Fibroblast of pulmonary artery (primary cell): ENCODE data around the gene DNER.

Experiments used
- DNase-seq: peaks from one replicate; pipeline ENCODE4 v3.0.0-alpha.2; 2010; ENCODE audit warnings: low read depth
- H3K4me3 ChIP-seq: replicated peaks from 2 replicates; pipeline ENCODE4 v1.5.1; 2011; ENCODE audit warnings: low read depth, mild to moderate bottlenecking, control low read depth, low read length, moderate library complexity
- CTCF ChIP-seq: IDR thresholded peaks from 2 replicates; pipeline ENCODE4 v1.5.1; 2011; ENCODE audit warnings: mild to moderate bottlenecking, control low read depth, low read length, inconsistent platforms; ENCODE audit errors: missing control alignments

DNER gene

GRCh38 chr2:229405796-229406195 is 308.6 kb downstream of the DNER start:
- no peak for TF ChIP-seq CTCF
- H3K4me3 ChIP-seq = no peak overlapping the region
- DNase-seq = no peak

- no peak overlapping the region for H3K4me3 ChIP-seq
- no peak for DNase-seq
- no peak for TF ChIP-seq CTCF
Observed at GRCh38 chr2:229403296-229403695, 311.1 kb downstream of the DNER start.

DNA sequence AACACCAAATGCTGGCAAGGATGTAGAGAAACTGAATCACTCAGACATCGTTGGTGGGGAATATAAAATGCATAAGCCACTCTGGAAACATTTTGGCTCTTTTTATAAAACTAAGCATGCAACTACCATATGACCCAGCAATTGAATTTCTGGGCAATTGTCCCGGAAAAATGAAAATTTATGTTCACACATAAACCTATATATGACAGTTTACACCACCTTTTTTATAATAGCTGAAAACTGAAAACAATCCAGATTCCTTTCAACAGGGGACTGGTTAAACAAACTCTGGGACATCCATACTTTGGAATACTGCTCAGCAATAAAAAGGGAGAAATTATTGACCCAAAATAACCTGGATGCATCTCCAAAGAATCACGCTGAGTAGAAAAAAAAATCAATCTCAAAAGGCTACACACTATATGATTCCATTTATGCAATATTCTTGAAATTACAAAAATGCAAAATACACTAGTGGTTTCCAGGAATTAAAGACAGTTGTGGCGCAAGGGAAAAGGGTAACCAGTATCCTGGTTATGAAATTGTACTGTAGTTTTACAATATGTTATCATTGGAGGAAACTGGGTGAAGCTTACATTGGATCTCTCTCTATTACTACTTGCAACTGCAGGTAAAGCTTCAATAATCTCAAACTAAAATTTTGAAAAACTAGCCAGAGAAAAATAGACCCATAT is 313.0 kb downstream of the DNER start:
- H3K4me3 ChIP-seq = no peak overlapping the region
- no peak for TF ChIP-seq CTCF
- no peak for DNase-seq

DNA sequence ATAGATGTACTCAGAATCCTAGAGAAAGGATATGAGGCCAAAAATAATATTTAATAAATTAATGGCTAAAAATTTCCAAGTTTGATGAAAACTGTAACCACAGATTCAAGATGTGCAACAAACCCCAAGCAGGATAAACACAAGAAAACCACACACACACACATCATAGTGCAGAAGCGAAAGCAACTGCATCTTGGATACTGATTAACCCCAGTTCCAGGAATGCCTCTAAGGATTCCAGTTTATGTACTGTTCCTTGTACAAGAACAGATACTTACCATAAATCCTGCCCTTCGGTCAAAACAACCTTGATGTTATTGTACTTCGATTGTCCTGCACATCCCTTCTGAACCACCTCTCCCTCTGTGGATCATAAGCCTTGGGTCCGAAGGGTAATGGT is 320.4 kb downstream of the DNER start:
- no peak overlapping the region for H3K4me3 ChIP-seq
- DNase-seq = no peak
- no peak for TF ChIP-seq CTCF

- peak; percentile 87 for DNase-seq
- TF ChIP-seq CTCF = no peak
- H3K4me3 ChIP-seq = no peak overlapping the region
Observed at GRCh38 chr2:229392196-229392595, 322.2 kb downstream of the DNER start.

DNA sequence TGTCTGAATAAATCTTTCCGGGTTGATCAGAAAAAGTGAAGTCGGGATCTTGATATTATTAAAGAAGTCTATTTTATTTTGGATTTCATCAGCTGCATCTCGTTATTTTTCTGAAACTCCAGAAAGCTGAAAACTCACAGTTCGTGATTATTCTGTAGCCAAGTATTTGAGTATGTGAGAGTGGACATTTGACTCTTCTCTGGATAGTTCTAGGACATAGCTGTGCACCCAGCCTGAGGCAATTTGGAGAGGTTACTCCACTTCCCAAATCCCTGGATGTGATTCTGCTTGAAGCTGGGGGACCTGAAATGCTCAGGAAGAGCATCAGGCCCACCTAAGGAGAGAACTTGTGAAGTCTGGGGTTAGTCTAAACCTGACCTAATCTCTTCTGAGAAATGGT is 325.6 kb downstream of the DNER start:
- no peak for TF ChIP-seq CTCF
- DNase-seq = no peak
- H3K4me3 ChIP-seq = no peak overlapping the region

DNA sequence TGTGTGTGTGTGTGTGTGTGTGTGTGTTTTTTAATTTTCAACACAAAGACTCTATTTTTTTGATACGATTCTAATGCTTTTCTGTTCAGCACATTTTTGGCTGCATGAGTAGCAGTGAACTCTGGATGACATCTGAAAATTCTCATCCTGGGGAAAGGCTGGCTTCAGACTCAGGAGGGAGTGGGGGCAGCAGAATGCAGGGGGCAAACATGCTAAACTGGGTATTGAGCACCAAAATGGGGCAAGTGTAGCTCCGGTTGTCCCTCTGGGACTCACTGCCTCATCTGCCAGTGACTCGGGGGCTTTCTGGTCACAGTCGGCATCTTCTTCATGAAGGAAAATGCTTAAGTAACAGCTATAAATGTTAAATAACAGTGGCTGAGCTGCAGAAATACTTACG is 326.5 kb downstream of the DNER start:
- no peak overlapping the region for H3K4me3 ChIP-seq
- no peak for TF ChIP-seq CTCF
- peak; percentile 42 for DNase-seq
